Skin epidermis (tissue), 12 donors: ENCODE data around the gene SLC30A1.
"Not testable (repeated sequence)": the region's sequence is repeated elsewhere in the genome, so short reads cannot be mapped to it uniquely, and the experiment has no call there.

Experiments used
- H3K27ac ChIP-seq, 21 experiments: fragments of 200-600 bp; sonication (generic) in 11 of 21; one replicate each; pipeline ENCODE4 v1.5.0; 2020; ENCODE audit warnings: mild to moderate bottlenecking in 3 of 21, inconsistent platforms in 2 of 21, moderate library complexity in 2 of 21
- H3K4me3 ChIP-seq, 7 experiments: fragments of 200-600 bp; sonication (generic) in 2 of 7; one replicate each; pipeline ENCODE4 v1.5.0; 2020; ENCODE audit warnings: inconsistent platforms in 2 of 7, mild to moderate bottlenecking in 2 of 7, moderate library complexity in 1 of 7

Gene SLC30A1, protein sequence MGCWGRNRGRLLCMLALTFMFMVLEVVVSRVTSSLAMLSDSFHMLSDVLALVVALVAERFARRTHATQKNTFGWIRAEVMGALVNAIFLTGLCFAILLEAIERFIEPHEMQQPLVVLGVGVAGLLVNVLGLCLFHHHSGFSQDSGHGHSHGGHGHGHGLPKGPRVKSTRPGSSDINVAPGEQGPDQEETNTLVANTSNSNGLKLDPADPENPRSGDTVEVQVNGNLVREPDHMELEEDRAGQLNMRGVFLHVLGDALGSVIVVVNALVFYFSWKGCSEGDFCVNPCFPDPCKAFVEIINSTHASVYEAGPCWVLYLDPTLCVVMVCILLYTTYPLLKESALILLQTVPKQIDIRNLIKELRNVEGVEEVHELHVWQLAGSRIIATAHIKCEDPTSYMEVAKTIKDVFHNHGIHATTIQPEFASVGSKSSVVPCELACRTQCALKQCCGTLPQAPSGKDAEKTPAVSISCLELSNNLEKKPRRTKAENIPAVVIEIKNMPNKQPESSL

DNA sequence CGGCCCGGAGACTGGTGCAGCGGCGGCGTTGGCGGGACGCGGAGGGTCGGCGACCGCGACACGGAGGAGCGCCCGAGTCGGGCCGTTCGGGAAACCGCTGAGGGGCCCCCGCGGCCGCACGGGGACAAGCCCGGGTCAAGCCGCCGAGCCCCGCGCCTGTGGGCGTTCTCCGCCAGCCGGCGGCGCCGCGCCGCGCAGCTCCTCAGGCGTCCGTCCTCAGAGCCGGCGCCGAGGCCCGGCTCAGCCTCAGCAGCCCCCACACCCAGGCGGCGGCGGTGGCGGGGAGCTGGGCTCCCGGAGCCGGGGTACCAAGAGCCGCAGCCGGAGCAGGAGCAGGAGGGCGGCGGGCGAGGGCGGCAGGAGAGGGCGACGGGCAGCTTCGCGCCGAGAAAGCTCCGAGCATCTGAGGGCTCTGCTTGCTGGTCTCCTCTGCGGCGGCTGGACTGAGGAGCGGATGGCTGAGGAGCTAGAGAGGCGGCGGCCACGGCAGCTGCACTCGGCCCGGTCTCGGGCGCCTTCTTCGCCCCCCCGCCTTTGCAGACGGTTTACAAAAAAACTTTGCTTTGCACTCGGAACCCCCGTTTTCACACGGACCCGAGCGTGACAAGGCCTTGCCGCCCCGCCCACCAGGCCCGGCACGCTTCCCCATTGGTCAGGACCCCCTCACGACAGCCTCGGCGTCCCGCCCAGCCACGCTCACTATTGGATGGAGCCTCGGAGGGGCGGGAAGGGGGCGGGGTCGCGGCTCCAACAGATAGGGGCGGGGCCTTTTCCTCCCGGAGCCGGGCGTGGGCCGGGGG is at the start of gene SLC30A1:
Gene SLC30A1, minus strand, starts transcription at position 522 of the 800 bp plus-strand sequence. CDS start 549 bp downstream, outside the sequence.
- peak within 1 kb of the TSS; percentile 80 to 99 (median 93) for H3K4me3 ChIP-seq
- H3K27ac ChIP-seq: peak within 1 kb of the TSS; percentile 87 to 99 (median 96)

DNA sequence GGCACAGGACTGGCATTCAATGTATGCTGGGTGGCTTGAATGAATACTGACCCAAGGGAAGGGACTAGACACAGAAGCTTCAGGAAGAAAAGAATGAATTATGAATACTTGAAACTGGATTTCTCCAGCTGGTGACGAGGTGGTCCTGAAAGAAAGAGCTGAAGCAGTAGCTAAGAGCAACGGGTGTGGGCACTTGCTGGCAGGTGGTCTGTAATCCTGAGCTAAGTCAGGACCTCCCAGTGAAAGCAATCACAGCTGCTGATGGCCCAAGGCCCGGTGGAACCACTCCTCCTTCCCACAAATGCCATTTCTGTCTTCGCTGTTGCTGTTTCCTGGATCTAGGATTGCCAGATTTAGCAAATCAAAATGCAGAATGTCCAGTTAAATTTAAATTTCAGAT is 49.5 kb upstream of the SLC30A1 start:
- Histone ChIP-seq H3K27ac (no peak overlapping the region), H3K4me3 (no peak overlapping the region)

DNA sequence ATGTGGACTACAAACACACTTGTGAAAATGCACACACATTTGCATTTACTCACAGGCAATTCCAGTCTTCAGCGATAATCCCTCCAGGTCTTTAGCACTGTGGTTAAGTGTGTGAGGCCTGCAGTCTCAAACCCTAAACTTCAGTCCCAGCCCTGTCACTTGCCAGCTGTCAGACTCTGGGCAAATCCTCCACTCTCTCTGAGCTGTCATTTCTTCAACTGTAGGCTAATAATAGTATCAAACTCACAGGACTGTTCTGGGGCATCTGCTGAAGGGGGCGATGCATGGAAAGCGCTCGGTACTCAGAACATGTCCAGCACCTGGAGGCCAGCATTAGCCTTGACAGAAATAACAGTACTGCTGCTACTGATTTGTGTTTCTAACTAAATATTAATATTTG is 48.3 kb upstream of the SLC30A1 start:
- Histone ChIP-seq H3K27ac (no peak overlapping the region), H3K4me3 (no peak overlapping the region)

DNA sequence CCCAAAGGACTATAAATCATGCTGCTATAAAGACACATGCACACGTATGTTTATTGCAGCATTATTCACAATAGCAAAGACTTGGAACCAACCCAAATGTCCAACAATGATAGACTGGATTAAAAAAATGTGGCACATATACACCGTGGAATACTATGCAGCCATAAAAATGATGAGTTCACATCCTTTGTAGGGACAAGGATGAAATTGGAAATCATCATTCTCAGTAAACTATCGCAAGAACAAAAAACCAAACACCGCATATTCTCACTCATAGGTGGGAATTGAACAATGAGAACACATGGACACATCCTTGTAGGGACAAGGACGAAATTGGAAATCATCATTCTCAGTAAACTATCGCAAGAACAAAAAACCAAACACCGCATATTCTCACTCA is 46.9 kb upstream of the SLC30A1 start:
- not testable (repeated sequence) for H3K4me3 ChIP-seq

DNA sequence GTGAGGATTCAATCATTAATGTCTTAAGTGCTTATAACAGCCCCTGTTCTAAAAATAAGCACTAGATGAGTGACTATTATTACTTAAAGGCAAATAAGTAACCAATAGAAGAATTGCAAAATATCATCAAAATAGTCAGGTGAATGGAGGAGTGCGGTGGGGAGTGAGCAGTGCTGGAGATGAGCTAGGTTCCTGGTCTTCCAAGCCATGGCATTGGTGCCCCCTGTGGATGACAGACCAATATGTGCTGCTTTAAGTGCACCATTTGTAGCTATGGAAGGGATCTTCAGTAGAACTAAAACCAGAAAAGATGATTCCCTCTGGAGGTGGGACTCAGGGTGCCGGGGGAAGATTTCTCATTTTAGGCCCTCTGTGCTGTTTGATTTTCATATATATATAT is 46.1 kb upstream of the SLC30A1 start:
- Histone ChIP-seq H3K4me3 (no peak overlapping the region), H3K27ac (no peak overlapping the region)

More for the DNA sequence above, 46.9 kb upstream of the SLC30A1 start:
- H3K27ac ChIP-seq: not testable (repeated sequence)

DNA sequence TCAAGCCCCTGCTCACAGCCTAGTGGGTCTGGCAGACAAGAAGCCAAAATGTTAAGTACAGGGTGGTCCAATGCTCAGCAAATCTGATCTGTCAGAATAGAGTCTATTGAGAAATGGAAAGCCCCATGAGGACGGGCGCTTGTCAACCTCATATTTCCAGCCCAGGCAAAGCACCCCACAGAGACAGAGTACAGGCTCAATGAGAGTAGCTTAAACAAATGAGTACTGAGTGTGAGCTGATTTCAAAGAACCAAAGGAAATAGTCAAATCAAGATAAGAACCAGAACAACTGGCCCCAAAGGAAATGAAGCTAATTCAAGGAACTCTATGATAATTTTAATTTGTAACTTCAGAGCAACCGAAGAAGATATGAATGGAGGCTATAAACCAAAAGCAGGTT is 44.6 kb upstream of the SLC30A1 start:
- H3K4me3 ChIP-seq: no peak overlapping the region
- no peak overlapping the region for H3K27ac ChIP-seq

DNA sequence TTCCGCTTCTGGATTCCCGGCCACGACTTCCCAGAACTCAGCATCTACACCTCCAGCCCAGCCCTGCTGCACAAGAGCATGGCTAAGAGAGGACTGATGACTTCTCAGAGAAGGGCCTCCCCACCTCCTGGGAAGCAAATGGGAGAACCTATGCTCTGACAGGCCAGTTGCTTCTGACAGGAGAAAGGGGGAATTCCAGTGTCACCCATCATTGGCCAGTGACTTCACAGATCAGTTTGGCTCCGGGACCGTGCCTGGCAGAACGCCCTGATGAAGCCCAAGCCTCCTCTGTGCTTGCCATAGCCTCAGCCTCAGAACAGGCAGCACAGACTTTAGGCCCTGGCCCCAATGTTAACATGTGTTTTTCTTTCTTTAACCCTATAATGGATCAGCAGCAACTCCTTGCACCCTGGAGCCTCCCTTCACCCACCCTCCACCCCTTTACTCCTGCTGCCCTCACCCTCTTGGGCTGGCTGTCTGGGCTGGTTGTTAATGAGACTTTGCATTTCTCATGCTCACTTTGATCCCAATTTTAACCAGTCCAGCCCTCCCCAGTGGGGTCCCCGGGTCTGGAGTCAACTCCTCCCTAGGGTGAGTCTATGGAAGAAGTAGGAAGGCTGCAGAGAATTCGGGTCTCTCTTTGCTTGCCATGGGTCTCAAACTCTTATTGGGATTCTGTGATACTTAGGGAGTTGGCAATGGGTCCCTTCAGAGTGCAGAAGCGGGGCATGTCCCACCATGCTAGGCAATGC is 42.7 kb upstream of the SLC30A1 start:
- Histone ChIP-seq H3K27ac (peak overlapping the region in 1 of 21 experiments; percentile 17), H3K4me3 (no peak overlapping the region)

DNA sequence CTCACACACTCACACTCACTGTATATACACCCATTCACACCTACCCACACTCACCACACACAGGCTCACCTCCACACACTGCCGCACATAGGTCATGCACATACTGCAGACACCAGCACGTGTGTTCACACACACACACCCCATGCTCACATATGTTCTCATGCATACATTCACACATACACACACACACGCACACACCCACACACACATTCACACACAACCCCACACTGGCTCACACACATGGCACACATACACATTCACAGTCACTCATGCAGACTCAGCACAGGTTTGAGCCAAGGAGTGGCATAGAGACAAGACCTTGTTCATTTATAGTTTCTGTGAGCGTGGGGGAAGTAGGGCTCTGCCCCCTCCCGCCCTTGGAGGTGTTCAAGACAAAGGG is 41.1 kb upstream of the SLC30A1 start:
- Histone ChIP-seq H3K4me3 (no peak overlapping the region), H3K27ac (no peak overlapping the region)

DNA sequence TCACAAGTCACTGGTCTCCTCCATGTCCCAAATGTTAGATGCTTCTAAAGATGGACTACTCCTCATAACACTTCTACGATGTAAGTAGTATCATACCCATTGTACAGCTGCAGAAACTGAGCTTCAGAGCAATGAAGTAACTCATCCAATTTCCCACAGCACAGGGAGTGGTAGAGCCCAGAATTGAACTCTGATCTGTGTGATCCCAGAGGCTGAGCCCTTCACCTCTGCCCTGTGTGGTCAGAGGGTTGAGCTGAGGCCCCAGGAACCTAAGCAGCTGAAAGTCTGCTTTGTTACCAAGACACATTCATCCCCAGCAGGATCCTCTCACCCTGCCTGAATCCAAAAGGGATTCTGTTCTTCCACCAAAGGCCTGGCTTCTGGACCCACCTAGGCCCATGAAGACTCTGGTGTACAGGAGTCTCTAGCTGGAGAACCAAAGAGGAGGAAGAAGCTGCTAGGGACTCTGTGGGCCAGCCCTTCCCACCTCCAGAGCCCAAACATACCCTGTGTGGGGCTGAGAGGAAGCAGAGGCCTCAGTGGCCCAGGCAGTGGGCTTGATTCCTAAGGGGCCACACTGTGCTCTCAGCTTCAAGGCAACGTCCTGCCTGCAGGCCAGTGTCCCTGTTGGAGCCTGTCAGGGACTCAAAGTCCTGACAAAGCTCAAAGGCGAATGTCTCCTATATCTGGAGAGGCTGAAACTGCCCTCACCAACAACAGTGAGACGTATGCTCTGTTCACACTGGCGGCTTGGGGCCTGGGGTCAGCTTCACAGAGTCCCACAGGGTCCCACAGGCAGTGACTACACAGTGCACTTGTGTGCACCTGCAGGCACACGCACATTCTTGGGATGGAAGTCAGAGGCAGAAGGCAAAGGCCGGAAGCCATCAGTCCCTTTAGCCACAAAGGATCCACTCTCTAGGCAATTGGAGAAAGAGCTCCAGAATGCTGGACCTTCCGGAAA is 40.4 kb upstream of the SLC30A1 start:
- H3K27ac ChIP-seq: no peak overlapping the region
- H3K4me3 ChIP-seq: no peak overlapping the region

DNA sequence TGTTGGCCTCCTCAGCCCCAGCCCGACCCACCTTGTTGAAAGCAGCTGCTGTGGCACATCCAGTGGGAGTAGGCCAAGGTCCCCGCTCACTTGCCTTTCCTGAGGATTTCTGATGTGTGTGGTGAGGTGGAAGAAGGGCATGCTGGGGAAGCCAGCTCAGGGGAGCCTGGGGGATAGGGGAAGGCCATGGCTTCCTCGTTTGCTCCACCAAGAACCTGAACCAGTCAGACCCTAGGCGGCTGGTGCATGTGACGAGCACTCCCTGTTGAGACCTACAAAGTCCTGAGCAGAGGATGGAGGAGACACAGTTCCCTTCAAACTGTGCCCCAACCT is 38.0 kb upstream of the SLC30A1 start:
- Histone ChIP-seq H3K27ac (peak overlapping the region in 3 of 21 experiments; percentile 1 to 57 (median 21)), H3K4me3 (no peak overlapping the region)

DNA sequence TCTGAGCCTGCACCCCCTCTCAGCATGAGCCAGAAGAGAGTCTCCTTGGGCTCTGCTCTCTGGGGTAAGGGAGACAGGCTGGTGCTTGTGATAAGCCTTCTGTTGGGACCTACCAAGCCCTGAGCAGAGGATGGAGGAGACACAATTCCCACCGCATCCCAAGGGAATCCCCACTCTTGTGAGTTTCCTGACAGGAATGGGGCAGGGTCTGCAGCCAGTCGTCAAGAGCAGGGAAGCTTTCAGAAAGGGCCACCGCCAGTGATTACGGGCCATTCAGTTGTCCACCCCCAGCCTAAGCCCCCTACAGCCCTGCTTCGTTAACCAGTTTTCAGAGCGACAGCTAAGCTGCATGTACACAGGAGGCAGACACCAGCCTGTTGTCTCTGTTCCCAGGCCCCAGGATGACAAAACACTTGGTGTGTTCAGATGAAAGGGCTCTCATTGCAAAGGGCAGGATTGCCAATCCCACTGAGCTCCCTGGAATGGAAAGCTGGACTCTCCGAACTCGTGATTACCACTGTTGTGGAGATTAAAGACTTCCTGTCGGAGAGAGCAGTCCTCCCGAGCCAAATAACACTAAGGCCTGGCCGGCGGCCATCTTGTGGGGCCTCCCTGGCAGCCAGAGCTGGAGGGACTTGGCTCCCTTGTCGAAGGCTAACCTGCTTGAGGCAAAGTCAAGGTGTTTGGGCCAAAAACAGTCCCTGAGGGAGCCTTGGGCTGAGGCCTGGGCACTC is 37.4 kb upstream of the SLC30A1 start:
- Histone ChIP-seq H3K27ac (peak overlapping the region in 4 of 21 experiments; percentile 1 to 57 (median 30)), H3K4me3 (no peak overlapping the region)

DNA sequence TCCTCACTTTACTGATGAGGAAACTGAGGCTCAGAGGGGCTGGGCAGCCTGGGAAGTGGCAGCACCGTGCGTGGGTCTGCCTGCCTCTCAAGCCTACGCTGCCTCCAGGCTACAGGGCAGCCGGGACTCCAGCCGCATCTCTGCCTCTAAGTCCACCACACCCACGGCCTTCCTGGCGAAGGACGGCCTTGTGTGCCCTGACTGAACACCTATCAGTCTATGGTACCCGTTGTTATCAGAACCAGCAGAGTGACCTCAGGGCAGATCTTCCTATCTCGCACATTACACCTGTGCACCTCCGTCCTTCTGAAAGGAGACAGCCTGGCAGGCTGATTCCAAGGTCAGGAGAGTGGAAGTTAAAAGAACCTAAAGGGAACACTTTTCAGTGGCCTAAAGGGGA is 35.7 kb upstream of the SLC30A1 start:
- H3K4me3 ChIP-seq: no peak overlapping the region

DNA sequence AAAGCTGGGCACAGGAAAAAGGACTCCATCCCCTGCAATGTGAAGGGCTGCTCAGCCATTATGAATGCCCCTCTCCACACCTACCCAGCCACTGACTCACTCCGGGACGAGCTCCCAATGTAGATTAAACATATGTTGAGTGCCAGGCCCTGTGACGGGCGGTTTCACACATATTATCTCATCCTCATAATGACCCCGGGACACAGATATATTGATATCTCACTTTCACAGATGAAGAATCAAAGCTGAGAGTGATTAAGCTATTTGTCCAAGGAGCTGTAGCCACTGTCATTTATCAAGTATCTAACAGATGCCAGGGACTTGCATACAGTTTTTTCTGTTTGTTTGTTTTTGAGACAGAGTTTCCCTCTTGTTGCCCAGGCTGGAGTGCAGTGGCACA is 35.0 kb upstream of the SLC30A1 start:
- H3K27ac ChIP-seq: no peak overlapping the region

More for the DNA sequence above, 35.7 kb upstream of the SLC30A1 start:
- no peak overlapping the region for H3K27ac ChIP-seq

DNA sequence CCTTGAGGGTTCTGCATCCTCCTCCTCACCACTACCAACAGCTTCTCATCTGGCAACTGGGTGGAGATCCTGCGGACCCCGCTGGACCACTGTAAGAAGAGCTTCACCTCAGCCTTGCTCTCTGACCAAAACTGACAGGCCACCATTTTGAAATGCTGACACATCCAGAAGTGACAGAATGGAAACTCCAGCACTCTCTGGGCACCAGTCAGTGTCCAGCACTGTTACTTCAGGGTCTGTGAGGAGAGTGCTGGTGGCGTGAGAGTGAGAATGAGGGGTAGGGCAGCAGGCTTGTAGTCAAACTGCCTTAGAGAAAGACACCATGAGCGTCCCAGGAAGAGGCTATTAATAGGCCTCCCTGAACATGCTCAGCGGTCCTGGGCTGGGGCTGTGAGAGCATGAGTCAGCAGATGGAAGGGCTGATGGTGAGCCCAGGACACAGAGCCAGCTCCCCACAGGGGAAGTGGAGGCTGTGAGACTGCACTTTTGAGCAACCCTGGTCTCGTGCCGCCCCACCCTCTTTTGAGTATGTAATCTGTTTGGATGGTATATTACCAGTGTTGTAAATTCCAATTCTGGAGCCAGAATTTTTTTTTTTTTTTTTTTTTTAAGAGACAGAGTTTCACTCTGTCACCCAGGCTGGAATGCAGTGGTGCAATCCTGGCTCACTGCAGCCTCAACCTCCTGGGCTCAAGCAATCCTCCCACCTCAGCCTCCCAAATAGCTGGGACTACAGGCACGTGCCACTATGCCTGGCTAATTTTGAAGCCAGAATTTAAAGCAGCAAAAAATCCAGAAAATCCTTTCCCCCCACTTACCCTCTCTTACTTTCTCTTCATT is 34.4 kb upstream of the SLC30A1 start:
- Histone ChIP-seq H3K27ac (peak overlapping the region in 11 of 21 experiments; percentile 12 to 72 (median 42)), H3K4me3 (no peak overlapping the region)

More for the DNA sequence above, 35.0 kb upstream of the SLC30A1 start:
- H3K4me3 ChIP-seq: no peak overlapping the region

DNA sequence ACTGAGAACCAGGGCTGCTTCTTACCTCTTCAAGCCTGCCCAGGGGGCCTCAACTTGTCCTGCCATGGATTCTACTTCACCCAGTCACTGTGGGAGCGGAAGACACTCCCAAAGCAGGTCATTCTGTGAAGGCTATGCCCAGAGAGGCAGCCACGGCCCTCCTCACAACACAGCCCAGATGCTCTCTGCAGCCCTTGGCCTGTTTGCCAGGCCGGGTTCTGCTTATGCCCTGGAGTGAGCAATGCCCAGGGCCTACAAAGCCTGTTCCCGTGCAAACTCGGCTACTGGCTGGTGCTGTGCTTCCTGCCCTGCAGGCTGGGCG is 33.8 kb upstream of the SLC30A1 start:
- peak overlapping the region in 11 of 21 experiments; percentile 12 to 72 (median 42) for H3K27ac ChIP-seq
- no peak overlapping the region for H3K4me3 ChIP-seq

DNA sequence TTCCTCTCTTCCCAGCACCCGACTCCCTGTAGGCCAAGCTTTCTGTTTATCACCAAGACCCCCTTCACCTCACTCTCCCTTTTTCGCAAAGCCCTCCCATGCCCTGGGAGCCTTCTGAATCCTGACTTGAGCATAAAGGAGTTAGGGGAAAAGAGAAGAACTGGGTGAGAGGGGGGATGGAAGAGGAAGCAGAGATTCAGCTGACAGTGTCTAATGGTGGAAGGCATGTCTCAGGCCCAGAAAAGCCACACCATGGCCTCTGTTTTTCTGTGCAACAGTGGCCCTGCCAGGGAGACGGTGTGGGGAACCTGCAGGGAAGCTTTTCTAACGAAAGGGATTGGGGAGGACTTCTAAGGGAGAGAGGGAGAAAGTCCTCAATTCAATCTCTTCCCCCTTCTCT is 32.9 kb upstream of the SLC30A1 start:
- H3K27ac ChIP-seq: peak overlapping the region in 8 of 21 experiments; percentile 5 to 72 (median 14)
- no peak overlapping the region for H3K4me3 ChIP-seq

DNA sequence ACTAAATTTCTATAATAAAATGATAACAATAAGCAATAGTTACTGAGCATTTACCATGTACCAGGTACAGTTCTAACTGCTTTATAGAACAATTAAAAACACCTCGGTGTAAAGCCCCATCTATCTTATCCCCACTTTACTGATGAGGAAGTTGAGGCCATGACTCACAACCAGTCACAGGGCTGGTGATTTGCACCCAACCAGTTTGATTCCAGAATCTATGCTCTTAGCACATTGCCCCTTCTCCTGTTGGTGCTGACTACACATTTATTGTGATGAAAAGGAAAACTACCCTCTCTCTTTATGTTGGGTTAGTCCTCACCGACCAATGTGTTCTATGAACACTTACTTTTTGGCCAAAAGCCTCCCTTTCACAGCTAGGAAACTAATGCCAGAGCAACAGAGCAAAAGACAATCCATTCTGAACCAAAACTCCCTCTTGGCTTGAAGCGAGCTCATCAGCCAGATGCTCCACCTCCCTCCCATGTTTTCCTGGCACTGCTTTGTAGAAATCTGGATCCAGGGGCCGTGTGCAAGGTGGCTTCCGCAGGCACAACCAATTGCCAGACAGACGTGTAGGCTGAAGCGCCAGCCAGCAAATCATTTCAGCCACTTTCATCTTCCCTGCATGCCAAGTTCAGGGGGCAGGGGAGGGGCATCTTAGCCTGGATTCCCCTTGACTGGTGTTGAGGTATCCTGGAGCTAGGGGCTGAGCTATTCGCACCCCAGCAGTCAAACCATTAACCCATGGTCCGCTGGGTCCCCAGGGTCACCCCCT is 32.0 kb upstream of the SLC30A1 start:
- H3K4me3 ChIP-seq: no peak overlapping the region
- H3K27ac ChIP-seq: peak overlapping the region in 8 of 21 experiments; percentile 5 to 72 (median 14)
